ENCODE measurements around the gene HSD17B12.
A peak's percentile ranks its signal among the peaks of the same experiment; 100 is the strongest.

HSD17B12 gene

GRCh38 chr11:43694477-43694876 is 13.9 kb downstream of the HSD17B12 start:
- Histone ChIP-seq H2AK5ac (ENCODE audit: low read length, severe bottlenecking) (no peak overlapping the region), H3K23ac (ENCODE audit: low read length in 2 of 2) (no peak overlapping the region), H4K91ac (ENCODE audit: low read length) (no peak overlapping the region), H3K27me3 (ENCODE audit: control insufficient read depth in 1 of 2, insufficient read depth in 1 of 2, low read length in 2 of 2) (no peaks in the 10 kb centered on the region), H4K8ac (ENCODE audit: low read length) (no peak overlapping the region), H3K9me3 (ENCODE audit: control insufficient read depth, low read length) (no peaks in the 10 kb centered on the region), H3K4ac (ENCODE audit: low read depth in 1 of 2, low read length in 2 of 2) (no peak overlapping the region), H2AFZ (ENCODE audit: low read depth, low read length) (no peak overlapping the region), H3K4me1 (ENCODE audit: control insufficient read depth, insufficient read depth, low read depth, low read length) (no peaks in the 10 kb centered on the region), H3K79me1 (replicated peaks; ENCODE audit: low read length, poor library complexity, severe bottlenecking) (peaks cover 19% of the 10 kb centered on the region), H2BK15ac (ENCODE audit: low read depth, poor library complexity, severe bottlenecking) (no peak overlapping the region), H3K18ac (ENCODE audit: low read depth in 1 of 2, low read length in 2 of 2) (no peak overlapping the region), H3K9ac (ENCODE audit: low read length) (no peak overlapping the region), H3K14ac (ENCODE audit: low read length in 2 of 2) (no peak overlapping the region), H3K4me2 (ENCODE audit: low read length, poor library complexity, severe bottlenecking) (no peak overlapping the region), H3K4me3 (ENCODE audit: insufficient read depth in 1 of 2, low read depth in 1 of 2, low read length in 2 of 2) (no peak overlapping the region), H2BK120ac (ENCODE audit: low read depth, low read length) (no peak overlapping the region), H2BK5ac (ENCODE audit: low read depth, low read length, poor library complexity, severe bottlenecking) (no peak overlapping the region), H3K36me3 (ENCODE audit: control insufficient read depth in 1 of 2, insufficient read depth in 2 of 2, low read depth in 1 of 2, low read length in 2 of 2) (peaks cover 3 to 14% of the 10 kb centered on the region in 2 experiments), H3K27ac (ENCODE audit: low read length, poor library complexity, severe bottlenecking) (no peak overlapping the region), H2BK12ac (ENCODE audit: low read length in 2 of 2) (no peak overlapping the region)
- WGBS: 100% methylated on average over 1 of the region's 2 CpGs
- no peak for DNase-seq

- no peak overlapping the region for H3K23ac ChIP-seq (ENCODE audit: low read length in 2 of 2)
- no peak overlapping the region for H2BK120ac ChIP-seq (ENCODE audit: low read depth, low read length)
- H3K9me3 ChIP-seq (ENCODE audit: control insufficient read depth, low read length): peaks cover 10% of the 10 kb centered on the region
- no peak overlapping the region for H2BK15ac ChIP-seq (ENCODE audit: low read depth, poor library complexity, severe bottlenecking)
- DNase-seq: peak; percentile 64
- H3K14ac ChIP-seq (ENCODE audit: low read length in 2 of 2): no peak overlapping the region
- H2BK5ac ChIP-seq (ENCODE audit: low read depth, low read length, poor library complexity, severe bottlenecking): no peak overlapping the region
- WGBS: 14% methylated on average over 1 of the region's 1 CpG
- no peak overlapping the region for H4K8ac ChIP-seq (ENCODE audit: low read length)
- H2BK12ac ChIP-seq (ENCODE audit: low read length in 2 of 2): peak overlapping the region in 1 of 2 experiments; percentile 33
- no peak overlapping the region for H3K18ac ChIP-seq (ENCODE audit: low read depth in 1 of 2, low read length in 2 of 2)
- H3K36me3 ChIP-seq (ENCODE audit: control insufficient read depth in 1 of 2, insufficient read depth in 2 of 2, low read depth in 1 of 2, low read length in 2 of 2): no peaks in the 10 kb centered on the region
- H3K9ac ChIP-seq (ENCODE audit: low read length): no peak overlapping the region
- H2AK5ac ChIP-seq (ENCODE audit: low read length, severe bottlenecking): no peak overlapping the region
- no peak overlapping the region for H3K27ac ChIP-seq (ENCODE audit: low read length, poor library complexity, severe bottlenecking)
- H3K4ac ChIP-seq (ENCODE audit: low read depth in 1 of 2, low read length in 2 of 2): no peak overlapping the region
- H3K4me3 ChIP-seq (ENCODE audit: insufficient read depth in 1 of 2, low read depth in 1 of 2, low read length in 2 of 2): no peak overlapping the region
- H2AFZ ChIP-seq (ENCODE audit: low read depth, low read length): no peak overlapping the region
- H3K79me1 ChIP-seq (replicated peaks; ENCODE audit: low read length, poor library complexity, severe bottlenecking): peaks cover 18% of the 10 kb centered on the region
- H3K4me2 ChIP-seq (ENCODE audit: low read length, poor library complexity, severe bottlenecking): no peak overlapping the region
- no peaks in the 10 kb centered on the region for H3K4me1 ChIP-seq (ENCODE audit: control insufficient read depth, insufficient read depth, low read depth, low read length)
- H3K27me3 ChIP-seq (ENCODE audit: control insufficient read depth in 1 of 2, insufficient read depth in 1 of 2, low read length in 2 of 2): no peaks in the 10 kb centered on the region
- H4K91ac ChIP-seq (ENCODE audit: low read length): no peak overlapping the region
These were observed 17.1 kb downstream of the HSD17B12 start for GRCh38 chr11:43697679-43698078.

DNA sequence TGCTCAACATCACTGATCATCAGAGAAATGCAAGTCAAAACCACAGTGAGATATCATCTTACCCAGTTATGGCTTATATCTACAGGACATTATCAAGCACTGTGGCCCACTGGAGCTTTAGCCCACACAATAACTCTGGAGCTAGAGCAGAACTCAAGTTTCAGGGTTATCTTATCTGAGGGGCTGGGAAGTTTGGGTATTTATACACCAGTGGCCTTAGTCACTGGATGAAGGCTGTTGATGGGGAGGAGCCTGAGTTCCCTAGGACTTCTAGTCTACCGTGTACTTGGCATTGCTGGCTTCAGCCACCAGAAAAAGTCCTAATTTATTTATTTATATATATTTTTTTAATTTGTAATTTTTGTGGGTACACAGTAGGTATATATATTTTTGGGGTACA is 19.3 kb downstream of the HSD17B12 start:
- H2BK12ac ChIP-seq (ENCODE audit: low read length in 2 of 2): no peak overlapping the region
- H3K27me3 ChIP-seq (ENCODE audit: control insufficient read depth in 1 of 2, insufficient read depth in 1 of 2, low read length in 2 of 2): no peaks in the 10 kb centered on the region
- no peak overlapping the region for H2AFZ ChIP-seq (ENCODE audit: low read depth, low read length)
- no peaks in the 10 kb centered on the region for H3K4me1 ChIP-seq (ENCODE audit: control insufficient read depth, insufficient read depth, low read depth, low read length)
- H2BK15ac ChIP-seq (ENCODE audit: low read depth, poor library complexity, severe bottlenecking): no peak overlapping the region
- H2BK120ac ChIP-seq (ENCODE audit: low read depth, low read length): no peak overlapping the region
- no peak overlapping the region for H2AK5ac ChIP-seq (ENCODE audit: low read length, severe bottlenecking)
- peaks cover 16% of the 10 kb centered on the region for H3K79me1 ChIP-seq (replicated peaks; ENCODE audit: low read length, poor library complexity, severe bottlenecking)
- no peak overlapping the region for H2BK5ac ChIP-seq (ENCODE audit: low read depth, low read length, poor library complexity, severe bottlenecking)
- H3K9me3 ChIP-seq (ENCODE audit: control insufficient read depth, low read length): peaks cover 10% of the 10 kb centered on the region
- no peak overlapping the region for H3K4me2 ChIP-seq (ENCODE audit: low read length, poor library complexity, severe bottlenecking)
- no peak for DNase-seq
- H3K36me3 ChIP-seq (ENCODE audit: control insufficient read depth in 1 of 2, insufficient read depth in 2 of 2, low read depth in 1 of 2, low read length in 2 of 2): peaks cover 0 to 2% of the 10 kb centered on the region in 2 experiments
- H3K23ac ChIP-seq (ENCODE audit: low read length in 2 of 2): no peak overlapping the region
- H3K27ac ChIP-seq (ENCODE audit: low read length, poor library complexity, severe bottlenecking): no peak overlapping the region
- no peak overlapping the region for H3K14ac ChIP-seq (ENCODE audit: low read length in 2 of 2)
- WGBS: no CpG with 5 or more reads among the region's 1 CpG
- no peak overlapping the region for H3K4me3 ChIP-seq (ENCODE audit: insufficient read depth in 1 of 2, low read depth in 1 of 2, low read length in 2 of 2)
- no peak overlapping the region for H3K4ac ChIP-seq (ENCODE audit: low read depth in 1 of 2, low read length in 2 of 2)
- H4K8ac ChIP-seq (ENCODE audit: low read length): no peak overlapping the region
- no peak overlapping the region for H3K18ac ChIP-seq (ENCODE audit: low read depth in 1 of 2, low read length in 2 of 2)
- no peak overlapping the region for H4K91ac ChIP-seq (ENCODE audit: low read length)
- H3K9ac ChIP-seq (ENCODE audit: low read length): no peak overlapping the region

DNA sequence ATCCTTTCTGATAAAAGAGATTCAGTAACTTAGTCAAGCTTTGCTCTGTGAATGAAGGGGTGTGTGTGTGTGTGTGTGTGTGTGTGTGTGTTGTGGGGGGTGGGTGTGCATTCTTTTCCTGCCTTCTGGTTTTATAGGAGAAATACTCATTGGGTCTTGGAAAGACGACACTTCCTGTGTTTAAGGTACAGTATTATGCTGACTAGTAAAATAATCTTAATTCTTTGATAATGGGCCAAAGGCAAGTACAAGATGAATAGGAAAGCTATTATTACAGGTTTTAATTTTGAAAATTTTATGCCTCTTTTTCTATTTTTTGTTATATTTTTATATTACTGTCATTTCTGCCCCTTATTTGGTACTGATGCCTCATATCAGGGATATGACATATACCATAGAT is 26.1 kb downstream of the HSD17B12 start:
- H3K23ac ChIP-seq (ENCODE audit: low read length in 2 of 2): no peak overlapping the region
- H3K18ac ChIP-seq (ENCODE audit: low read depth in 1 of 2, low read length in 2 of 2): no peak overlapping the region
- H3K27ac ChIP-seq (ENCODE audit: low read length, poor library complexity, severe bottlenecking): no peak overlapping the region
- no peak overlapping the region for H4K91ac ChIP-seq (ENCODE audit: low read length)
- no peak overlapping the region for H2BK12ac ChIP-seq (ENCODE audit: low read length in 2 of 2)
- no peak overlapping the region for H3K4me2 ChIP-seq (ENCODE audit: low read length, poor library complexity, severe bottlenecking)
- no peak overlapping the region for H4K8ac ChIP-seq (ENCODE audit: low read length)
- peaks cover 14% of the 10 kb centered on the region for H3K79me1 ChIP-seq (replicated peaks; ENCODE audit: low read length, poor library complexity, severe bottlenecking)
- no CpG with 5 or more reads among the region's 1 CpG for WGBS
- no peak overlapping the region for H2AFZ ChIP-seq (ENCODE audit: low read depth, low read length)
- H3K9me3 ChIP-seq (ENCODE audit: control insufficient read depth, low read length): peaks cover under 1% of the 10 kb centered on the region
- H3K36me3 ChIP-seq (ENCODE audit: control insufficient read depth in 1 of 2, insufficient read depth in 2 of 2, low read depth in 1 of 2, low read length in 2 of 2): peaks cover 0 to 6% of the 10 kb centered on the region in 2 experiments
- H2AK5ac ChIP-seq (ENCODE audit: low read length, severe bottlenecking): no peak overlapping the region
- no peak overlapping the region for H3K14ac ChIP-seq (ENCODE audit: low read length in 2 of 2)
- no peaks in the 10 kb centered on the region for H3K4me1 ChIP-seq (ENCODE audit: control insufficient read depth, insufficient read depth, low read depth, low read length)
- no peak overlapping the region for H2BK120ac ChIP-seq (ENCODE audit: low read depth, low read length)
- no peak overlapping the region for H2BK5ac ChIP-seq (ENCODE audit: low read depth, low read length, poor library complexity, severe bottlenecking)
- H3K9ac ChIP-seq (ENCODE audit: low read length): no peak overlapping the region
- H3K4me3 ChIP-seq (ENCODE audit: insufficient read depth in 1 of 2, low read depth in 1 of 2, low read length in 2 of 2): no peak overlapping the region
- H3K4ac ChIP-seq (ENCODE audit: low read depth in 1 of 2, low read length in 2 of 2): no peak overlapping the region
- no peak overlapping the region for H2BK15ac ChIP-seq (ENCODE audit: low read depth, poor library complexity, severe bottlenecking)
- DNase-seq: no peak
- H3K27me3 ChIP-seq (ENCODE audit: control insufficient read depth in 1 of 2, insufficient read depth in 1 of 2, low read length in 2 of 2): no peaks in the 10 kb centered on the region

Measured in mesenchymal stem cell (in vitro differentiated cells and primary cell).